GM18499 (cell line): ENCODE results near the gene C10orf95.
A peak's percentile ranks its signal among the peaks of the same experiment; 100 is the strongest.

Experiments used
- ATAC-seq: cut with Tn5 transposase; IDR thresholded peaks from one replicate; pipeline ENCODE4 v1.9.1; 2021; ENCODE audit warnings: moderate number of reproducible peaks; ENCODE audit not compliant: insufficient read depth, unreplicated experiment

C10orf95 gene

GRCh38 chr10:102435529-102436233, 15.7 kb downstream of the C10orf95 start:
- ATAC-seq = no peak

- ATAC-seq = no peak
These were observed 16.2 kb downstream of the C10orf95 start for GRCh38 chr10:102435133-102435497.

GRCh38 chr10:102434394-102435132, 16.8 kb downstream of the C10orf95 start:
- ATAC-seq = no peak

GRCh38 chr10:102433619-102434046, 17.7 kb downstream of the C10orf95 start:
- no peak for ATAC-seq

- ATAC-seq = peak; percentile 57
These were observed 19.0 kb downstream of the C10orf95 start, which contains the start of gene CUEDC2 for GRCh38 chr10:102432162-102432950. Gene CUEDC2 (minus strand): TSS chr10:102432574. CDS start chr10:102425188, 7,386 bp downstream.

- ATAC-seq = no peak
These were observed 19.8 kb downstream of the C10orf95 start for GRCh38 chr10:102431452-102432124.

- ATAC-seq = no peak
These were observed 21.9 kb downstream of the C10orf95 start for GRCh38 chr10:102429468-102429867.

- no peak for ATAC-seq
These were observed 24.5 kb downstream of the C10orf95 start for GRCh38 chr10:102426803-102427287.

GRCh38 chr10:102425444-102425843, 25.9 kb downstream of the C10orf95 start:
- no peak for ATAC-seq

- ATAC-seq = no peak
These were observed 26.4 kb downstream of the C10orf95 start for GRCh38 chr10:102424916-102425315.

- ATAC-seq = no peak
These were observed 27.2 kb downstream of the C10orf95 start for GRCh38 chr10:102424145-102424544.

- no peak for ATAC-seq
These were observed 27.9 kb downstream of the C10orf95 start for GRCh38 chr10:102423372-102423968.

- ATAC-seq = no peak
These were observed 28.7 kb downstream of the C10orf95 start for GRCh38 chr10:102422545-102423129.

- no peak for ATAC-seq
These were observed 29.4 kb downstream of the C10orf95 start for GRCh38 chr10:102421757-102422512.

- no peak for ATAC-seq
These were observed 29.9 kb downstream of the C10orf95 start for GRCh38 chr10:102421507-102421756.

GRCh38 chr10:102420714-102421506, 30.4 kb downstream of the C10orf95 start, which contains the start of gene FBXL15:
Gene FBXL15 (plus strand): TSS chr10:102420836. CDS start chr10:102421130, 294 bp downstream.
- ATAC-seq = peak; percentile 37

- no peak for ATAC-seq
These were observed 31.1 kb downstream of the C10orf95 start for GRCh38 chr10:102420181-102420713.
